ENCODE measurements around the gene SLC5A1.

The SLC5A1 gene

DNA sequence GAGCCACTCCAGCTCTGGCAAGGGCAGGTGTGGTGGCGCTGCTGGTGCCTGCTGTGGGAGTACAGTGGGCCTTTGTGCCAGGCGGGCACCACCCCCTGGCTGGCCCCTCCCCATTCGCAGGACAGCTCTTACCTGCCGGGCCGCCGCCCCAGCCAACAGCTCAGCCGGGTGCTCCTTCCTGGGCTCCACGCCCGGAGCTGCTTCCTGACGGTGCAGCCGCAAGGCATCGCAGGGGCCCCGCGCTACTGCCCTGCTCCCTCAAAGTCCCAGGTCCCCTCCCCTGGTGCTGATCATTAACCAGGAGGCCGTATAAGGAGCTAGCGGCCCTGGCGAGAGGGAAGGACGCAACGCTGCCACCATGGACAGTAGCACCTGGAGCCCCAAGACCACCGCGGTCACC, at the start of gene SLC5A1:
Gene SLC5A1, plus strand, starts transcription at position 338 of the 400 bp plus-strand sequence. Its CDS starts 21 bp downstream, at position 359.
- DNase-seq: no peak

DNA sequence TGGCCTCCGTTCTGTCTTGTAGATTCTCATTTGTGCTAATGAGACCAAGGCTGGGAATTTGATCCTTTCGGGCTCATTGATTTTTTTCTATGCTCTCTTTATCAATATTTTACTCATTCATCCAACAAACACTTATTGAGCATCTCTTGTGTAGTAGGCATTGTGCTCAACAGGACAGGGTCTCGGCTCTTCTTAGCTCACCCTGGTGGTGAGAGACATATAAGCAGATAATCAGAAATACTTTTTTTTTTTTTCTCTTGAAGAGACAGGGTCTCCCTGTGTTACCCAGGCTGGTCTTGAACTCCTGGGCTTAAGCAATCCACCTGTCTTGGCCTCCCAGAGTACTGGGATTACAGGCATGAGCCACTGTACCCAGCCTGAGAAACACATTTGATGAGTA, 48.0 kb upstream of the SLC5A1 start:
- no peak for DNase-seq

- no peak for DNase-seq
Observed at GRCh38 chr22:31995807-31996206, 47.3 kb upstream of the SLC5A1 start.

DNA sequence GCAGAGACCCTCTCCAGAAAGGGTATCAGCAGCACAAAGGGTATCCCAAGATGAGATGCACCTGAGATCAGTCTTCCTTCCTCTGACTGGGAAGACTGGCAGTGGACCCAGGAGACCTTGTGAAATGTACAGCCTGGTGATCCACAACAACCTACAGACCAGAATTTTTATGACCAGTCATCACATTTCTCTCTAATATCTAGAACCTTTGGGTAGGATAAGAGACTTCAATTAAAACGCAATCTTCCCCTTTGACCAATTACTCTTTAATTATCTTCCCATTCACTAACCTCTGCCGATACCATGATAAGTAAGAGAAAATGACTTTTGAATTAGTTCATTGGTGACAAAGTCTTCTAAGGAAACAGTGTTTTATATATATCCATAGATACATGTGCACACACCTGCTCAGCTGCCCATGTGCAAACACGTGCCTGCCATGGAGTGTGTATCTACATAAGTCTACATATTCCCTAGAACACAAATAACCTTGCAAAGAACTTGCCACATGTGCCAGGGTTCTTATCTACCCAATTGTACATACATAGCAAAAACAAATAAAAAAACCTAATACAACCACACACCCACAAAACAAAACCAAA, 44.2 kb upstream of the SLC5A1 start:
- DNase-seq: no peak

- no peak for DNase-seq
Observed at GRCh38 chr22:32000181-32000580, 42.9 kb upstream of the SLC5A1 start.

DNA sequence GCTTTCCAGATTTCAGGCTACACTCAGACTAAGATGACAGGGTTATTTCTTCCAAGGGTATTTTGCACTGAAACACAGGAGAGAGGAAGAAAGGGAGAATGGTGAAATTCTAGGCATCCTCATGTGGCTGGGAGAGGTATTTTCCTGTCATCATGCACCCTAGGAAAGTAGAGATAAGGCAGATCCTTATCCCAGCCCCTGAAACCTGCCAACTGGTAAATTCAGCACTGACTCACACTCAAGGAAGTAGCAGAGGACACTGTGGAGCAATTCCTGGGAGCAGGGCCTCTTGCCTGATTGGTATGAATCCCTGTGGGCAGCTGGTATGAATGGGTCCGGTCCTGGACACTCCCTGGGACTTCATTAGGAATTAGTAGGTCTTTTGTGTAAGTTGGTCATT, 37.6 kb upstream of the SLC5A1 start:
- no peak for DNase-seq

DNA sequence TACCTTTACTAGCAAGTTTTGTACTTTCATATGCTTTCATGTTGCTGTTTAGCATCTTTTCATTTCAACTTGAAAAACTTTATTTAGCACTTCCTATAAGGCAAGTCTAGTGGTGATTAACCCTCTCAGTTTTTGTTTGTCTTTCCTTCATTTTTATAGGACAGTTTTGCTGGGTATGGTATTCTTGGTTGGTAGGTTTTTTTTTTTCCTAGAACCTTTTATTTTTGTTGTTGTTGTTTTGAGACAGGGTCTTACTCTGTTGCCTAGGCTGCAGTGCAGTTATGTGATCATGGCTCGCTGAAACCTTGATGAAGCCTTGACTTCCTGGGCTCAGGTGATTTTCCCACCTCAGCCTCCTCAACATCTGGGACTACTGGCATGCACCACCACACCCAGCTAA, 29.9 kb upstream of the SLC5A1 start:
- no peak for DNase-seq

- DNase-seq: no peak
Observed at GRCh38 chr22:32016081-32016480, 27.0 kb upstream of the SLC5A1 start.

GRCh38 chr22:32018056-32018455, 25.0 kb upstream of the SLC5A1 start:
- DNase-seq: no peak

GRCh38 chr22:32020117-32020516, 22.9 kb upstream of the SLC5A1 start:
- no peak for DNase-seq

DNA sequence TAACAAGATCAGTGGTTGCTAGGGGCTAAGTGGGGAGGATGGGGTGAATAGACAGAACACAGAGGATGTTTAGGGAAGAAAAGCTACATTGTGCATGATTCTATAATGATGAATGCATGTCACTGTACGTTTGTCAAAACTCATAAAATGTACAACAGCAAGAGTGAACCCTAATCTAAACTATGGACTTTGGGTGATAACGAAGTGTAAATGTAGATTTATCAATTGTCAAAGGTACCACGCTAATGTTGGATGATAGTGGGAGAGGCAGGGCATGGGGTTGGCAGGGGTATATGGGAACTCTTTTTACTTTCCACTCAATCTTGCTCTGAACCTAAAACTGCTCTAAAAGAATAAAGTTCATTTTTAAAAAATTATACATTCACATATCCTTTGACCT, 21.3 kb upstream of the SLC5A1 start:
- no peak for DNase-seq

GRCh38 chr22:32023251-32023827, 19.7 kb upstream of the SLC5A1 start:
- DNase-seq: no peak

DNA sequence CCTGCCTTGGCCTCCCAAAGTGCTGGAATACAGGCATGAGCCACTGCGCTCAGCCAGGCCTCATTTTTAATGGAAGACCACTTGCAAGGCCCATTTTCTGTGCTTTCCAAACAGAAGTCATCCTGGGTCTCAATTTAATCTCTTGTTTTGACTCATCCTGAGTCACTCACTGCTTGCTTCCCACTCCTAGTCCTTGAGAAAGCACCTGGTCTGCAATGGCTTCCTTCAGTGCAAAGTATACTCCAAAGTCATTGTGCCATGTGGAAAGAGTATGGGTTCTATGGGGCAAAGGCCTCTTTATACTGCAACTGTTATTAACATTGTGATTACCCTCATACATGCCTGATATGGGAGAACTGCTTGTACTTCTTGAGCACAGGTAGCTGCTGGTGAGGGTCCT, 18.3 kb upstream of the SLC5A1 start:
- DNase-seq: no peak

GRCh38 chr22:32030518-32031247, 12.4 kb upstream of the SLC5A1 start:
- no peak for DNase-seq

DNA sequence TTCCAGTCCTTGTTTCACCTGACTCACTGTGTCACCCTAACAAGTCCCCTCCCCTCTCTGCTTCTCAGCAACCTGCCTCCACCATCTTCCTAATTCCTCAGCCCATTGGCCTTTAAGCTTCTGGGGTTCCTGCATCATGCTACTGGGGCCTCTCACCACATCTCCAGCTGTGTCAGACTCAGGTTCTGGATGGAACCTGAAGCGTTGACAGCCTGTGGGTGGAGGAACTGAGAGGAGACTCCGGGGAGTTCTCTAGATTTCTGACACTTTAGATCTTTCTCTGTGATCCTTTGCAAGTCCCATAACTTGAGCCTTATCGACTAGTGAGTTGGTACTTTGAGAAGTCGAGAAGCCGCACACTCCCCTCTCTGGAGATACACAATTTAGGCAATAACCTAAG, 11.6 kb upstream of the SLC5A1 start:
- peak in 1 of 56 donors; percentile 0 for DNase-seq

GRCh38 chr22:32034275-32034674, 8.8 kb upstream of the SLC5A1 start:
- DNase-seq: peak in 5 of 56 donors; percentile 3 to 56 (median 17)

DNA sequence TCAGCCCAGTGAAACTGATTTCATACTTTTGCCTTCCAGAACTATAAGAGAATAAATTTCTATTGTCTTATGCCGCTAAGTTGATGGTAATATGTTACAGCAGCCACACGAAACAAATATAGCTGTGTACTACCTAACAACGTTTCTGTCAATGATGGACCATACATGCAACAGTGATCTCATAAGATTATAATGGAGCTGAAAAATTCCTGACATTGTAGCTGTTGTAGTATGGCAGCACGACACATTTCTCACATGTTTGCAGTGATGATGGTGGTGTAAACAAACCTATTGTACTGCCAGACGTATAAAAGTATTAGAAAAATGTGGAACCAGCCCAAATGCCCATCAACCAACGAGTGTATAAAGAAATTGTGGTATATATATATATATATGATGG, 5.8 kb upstream of the SLC5A1 start:
- no peak for DNase-seq

- DNase-seq: no peak
Observed at GRCh38 chr22:32040324-32040904, 2.6 kb upstream of the SLC5A1 start.

- DNase-seq: no peak
Observed at GRCh38 chr22:32043391-32043790, 330 bp downstream of the SLC5A1 start.

DNA sequence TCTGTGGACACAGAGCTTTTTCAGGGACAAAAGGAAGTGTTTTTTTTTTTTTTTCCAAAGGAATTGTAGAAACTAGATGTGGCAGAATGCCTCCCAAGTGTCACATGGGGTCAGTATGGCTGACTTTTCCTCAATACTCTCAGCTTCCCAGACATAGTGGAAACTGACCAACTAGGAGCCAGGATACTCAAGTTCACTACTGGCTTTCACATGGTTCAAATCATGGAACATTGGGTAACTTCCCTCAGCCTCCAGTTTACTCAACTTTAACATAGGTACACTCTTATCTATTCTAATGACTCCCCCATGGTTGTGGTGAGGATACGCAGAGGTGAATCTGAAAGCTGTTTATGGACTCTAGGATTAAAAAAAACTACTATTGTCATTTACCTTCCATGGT, 1.4 kb downstream of the SLC5A1 start:
- DNase-seq: no peak

GRCh38 chr22:32044913-32045312, 1.9 kb downstream of the SLC5A1 start:
- DNase-seq: no peak

- DNase-seq: peak in 2 of 56 donors; percentile 0 to 13
Observed at GRCh38 chr22:32048069-32048468, 5.0 kb downstream of the SLC5A1 start.
